Putamen (tissue), 1 donor: ENCODE data around the gene BLTP1.
A peak's percentile ranks its signal among the peaks of the same experiment; 100 is the strongest.
"Not testable (repeated sequence)": the region's sequence is repeated elsewhere in the genome, so short reads cannot be mapped to it uniquely, and the experiment has no call there.

Source experiments
- DNase-seq: peaks from one replicate; pipeline ENCODE4 v3.0.0-alpha.2; 2016; ENCODE audit warnings: low spot score

The BLTP1 gene, protein sequence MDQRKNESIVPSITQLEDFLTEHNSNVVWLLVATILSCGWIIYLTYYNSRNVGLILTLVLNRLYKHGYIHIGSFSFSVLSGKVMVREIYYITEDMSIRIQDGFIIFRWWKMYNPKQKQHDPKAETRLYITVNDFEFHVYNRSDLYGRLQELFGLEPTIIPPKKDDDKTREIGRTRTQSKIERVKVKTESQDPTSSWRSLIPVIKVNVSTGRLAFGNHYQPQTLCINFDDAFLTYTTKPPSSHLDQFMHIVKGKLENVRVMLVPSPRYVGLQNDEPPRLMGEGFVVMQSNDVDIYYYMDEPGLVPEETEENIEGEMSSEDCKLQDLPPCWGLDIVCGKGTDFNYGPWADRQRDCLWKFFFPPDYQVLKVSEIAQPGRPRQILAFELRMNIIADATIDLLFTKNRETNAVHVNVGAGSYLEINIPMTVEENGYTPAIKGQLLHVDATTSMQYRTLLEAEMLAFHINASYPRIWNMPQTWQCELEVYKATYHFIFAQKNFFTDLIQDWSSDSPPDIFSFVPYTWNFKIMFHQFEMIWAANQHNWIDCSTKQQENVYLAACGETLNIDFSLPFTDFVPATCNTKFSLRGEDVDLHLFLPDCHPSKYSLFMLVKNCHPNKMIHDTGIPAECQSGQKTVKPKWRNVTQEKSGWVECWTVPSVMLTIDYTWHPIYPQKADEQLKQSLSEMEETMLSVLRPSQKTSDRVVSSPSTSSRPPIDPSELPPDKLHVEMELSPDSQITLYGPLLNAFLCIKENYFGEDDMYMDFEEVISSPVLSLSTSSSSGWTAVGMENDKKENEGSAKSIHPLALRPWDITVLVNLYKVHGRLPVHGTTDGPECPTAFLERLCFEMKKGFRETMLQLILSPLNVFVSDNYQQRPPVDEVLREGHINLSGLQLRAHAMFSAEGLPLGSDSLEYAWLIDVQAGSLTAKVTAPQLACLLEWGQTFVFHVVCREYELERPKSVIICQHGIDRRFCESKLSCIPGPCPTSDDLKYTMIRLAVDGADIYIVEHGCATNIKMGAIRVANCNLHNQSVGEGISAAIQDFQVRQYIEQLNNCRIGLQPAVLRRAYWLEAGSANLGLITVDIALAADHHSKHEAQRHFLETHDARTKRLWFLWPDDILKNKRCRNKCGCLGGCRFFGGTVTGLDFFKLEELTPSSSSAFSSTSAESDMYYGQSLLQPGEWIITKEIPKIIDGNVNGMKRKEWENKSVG (N-terminal part only)

GRCh38 chr4:122151982-122152710 is at the start of gene BLTP1:
TSS of gene BLTP1 (plus strand) at chr4:122152331. CDS start at chr4:122170648, 18,317 bp downstream.
- DNase-seq = peak; percentile 91

GRCh38 chr4:122104184-122104583 is 47.9 kb upstream of the BLTP1 start:
- no peak for DNase-seq

GRCh38 chr4:122107680-122108079 is 44.5 kb upstream of the BLTP1 start:
- no peak for DNase-seq

DNA sequence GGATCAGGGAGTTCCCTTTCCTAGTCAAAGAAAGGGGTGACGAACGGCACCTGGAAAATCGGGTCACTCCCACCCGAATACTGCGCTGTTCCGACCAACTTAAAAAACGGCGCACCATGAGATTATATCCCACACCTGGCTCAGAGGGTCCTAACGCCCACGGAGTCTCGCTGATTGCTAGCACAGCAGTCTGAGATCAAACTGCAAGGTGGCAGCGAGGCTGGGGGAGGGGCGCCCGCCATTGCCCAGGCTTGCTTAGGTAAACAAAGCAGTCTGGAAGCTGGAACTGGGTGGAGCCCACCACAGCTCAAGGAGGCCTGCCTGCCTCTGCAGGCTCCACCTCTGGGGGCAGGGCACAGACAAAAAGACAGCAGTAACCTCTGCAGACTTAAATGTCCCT is 41.8 kb upstream of the BLTP1 start:
- not testable (repeated sequence) for DNase-seq

DNA sequence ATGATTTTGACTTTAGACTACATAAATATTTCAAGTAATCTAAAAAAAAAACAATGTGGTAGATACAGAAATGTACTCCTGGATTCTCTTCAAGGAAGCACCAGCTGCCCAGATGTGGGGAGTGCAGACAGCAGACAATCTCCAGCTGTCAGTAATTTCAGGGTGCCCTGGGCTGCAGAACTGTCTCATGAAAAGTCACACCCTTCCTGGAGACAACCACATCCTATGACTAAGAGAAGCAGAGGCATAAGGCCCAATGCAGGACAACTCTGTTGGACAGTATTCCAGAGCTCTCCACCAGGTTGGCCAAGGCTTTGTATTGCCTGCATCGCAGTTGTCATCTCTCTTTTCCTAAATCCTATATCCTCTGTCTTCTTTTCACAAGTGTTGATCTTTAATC is 34.4 kb upstream of the BLTP1 start:
- no peak for DNase-seq

GRCh38 chr4:122118243-122118642 is 33.9 kb upstream of the BLTP1 start:
- DNase-seq = no peak

DNA sequence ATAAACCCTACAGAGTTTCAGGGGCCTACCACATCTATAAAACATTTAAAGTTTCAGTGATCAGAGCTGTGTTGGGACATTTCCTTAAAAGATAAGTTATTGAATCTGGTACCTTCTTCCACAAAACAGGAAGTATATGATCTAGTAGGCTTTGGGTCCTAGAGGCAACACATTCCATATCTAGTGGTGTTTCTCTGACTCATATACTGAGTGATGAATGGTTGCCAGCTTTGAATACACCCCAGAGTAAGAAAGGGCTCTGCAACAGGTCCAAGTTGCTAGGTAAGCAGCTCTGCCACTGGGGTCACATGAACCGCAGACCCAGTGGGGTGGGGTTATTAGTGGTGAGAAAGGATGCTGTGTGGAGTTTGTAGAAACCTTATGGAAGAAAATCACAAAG is 32.4 kb upstream of the BLTP1 start:
- no peak for DNase-seq

GRCh38 chr4:122121593-122121992 is 30.5 kb upstream of the BLTP1 start:
- DNase-seq = no peak

DNA sequence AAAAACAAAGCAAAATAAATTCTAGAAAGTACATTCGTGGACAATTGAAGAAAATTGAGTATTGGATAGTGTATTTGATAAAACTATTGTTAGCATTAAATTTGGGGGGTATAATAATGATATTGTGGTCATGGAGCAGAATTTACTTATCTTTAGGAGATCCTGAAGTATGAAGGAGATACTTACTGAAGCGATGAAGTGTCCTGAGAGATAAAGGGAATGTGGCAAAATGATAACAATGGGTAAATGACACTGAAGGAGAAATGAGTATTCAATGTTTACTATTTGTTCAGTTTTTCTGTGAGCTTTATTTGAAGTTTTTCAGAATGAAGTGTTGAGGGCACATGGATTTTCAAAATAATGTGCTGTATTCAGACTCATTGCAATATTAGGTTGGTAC is 30.0 kb upstream of the BLTP1 start:
- DNase-seq = no peak

- no peak for DNase-seq
Measured at GRCh38 chr4:122129061-122129460, 23.1 kb upstream of the BLTP1 start.

DNA sequence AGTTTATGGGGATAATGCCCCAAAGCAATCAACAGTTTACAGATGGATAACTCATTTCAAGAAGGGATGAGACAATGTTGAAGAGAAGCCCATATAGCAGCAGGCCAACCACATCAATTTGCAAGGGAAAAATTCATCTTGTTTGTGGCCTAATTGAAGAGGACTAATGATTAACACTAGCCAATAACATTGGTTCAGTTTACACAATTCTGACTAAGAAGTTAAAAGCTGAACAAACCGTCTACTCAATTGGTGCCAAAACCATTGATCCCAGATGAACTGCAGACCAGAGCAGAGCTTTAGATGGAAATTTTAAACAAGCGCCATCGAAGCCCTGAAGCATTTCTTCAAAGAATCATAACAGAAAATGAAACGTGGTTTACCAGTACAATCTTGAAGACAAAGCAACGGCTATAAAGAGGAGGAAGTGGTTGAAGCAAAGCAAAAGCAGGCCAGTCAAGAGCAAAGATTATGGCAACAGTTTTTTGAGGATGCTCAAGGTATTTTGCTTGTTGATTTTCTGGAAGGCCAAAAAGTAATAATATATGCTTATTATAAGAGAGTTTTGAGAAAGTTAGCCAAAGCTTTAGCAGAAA is 20.5 kb upstream of the BLTP1 start:
- DNase-seq = no peak

- DNase-seq = no peak
Measured at GRCh38 chr4:122132891-122133290, 19.2 kb upstream of the BLTP1 start.

DNA sequence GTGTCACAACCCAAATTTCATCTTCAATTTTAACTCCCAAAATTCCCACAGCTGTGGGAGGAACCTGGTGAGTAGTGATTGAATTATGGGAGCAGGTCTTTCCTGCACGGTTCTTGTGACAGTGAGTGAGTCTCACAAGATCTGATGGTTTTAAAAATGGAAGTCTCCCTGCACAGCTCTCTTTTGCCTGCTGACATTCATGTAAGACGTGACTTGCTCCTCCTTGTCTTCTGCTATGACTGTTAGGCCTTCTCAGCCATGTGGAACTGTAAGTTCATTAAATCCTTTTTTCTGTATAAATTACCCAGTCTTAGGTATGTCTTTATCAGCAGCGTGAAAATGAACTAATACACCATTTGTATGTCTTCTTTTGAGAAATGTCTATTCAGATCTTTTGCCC is 13.0 kb upstream of the BLTP1 start:
- no peak for DNase-seq

DNA sequence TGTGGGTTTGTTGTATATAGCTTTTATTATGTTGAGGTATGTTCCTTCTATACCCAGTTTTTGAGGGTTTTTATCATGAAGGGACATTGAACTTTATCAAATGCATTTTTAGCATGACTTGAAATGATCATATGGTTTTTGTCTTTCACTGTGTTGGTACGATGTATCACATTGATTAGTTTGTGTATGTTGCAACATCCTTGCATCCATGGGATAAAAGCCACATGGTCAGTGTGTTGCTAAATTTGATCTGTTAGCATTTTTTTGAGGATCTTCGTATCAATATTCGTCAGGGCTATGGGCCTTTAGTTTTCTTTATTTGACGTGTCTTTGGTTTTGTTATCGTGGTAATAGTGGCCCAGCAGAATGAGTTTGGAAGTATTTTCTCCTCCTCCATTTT is 11.3 kb upstream of the BLTP1 start:
- no peak for DNase-seq

GRCh38 chr4:122142687-122143086 is 9.4 kb upstream of the BLTP1 start:
- DNase-seq = no peak

- no peak for DNase-seq
Measured at GRCh38 chr4:122146652-122147051, 5.5 kb upstream of the BLTP1 start.

- DNase-seq = no peak
Measured at GRCh38 chr4:122150931-122151330, 1.2 kb upstream of the BLTP1 start.

DNA sequence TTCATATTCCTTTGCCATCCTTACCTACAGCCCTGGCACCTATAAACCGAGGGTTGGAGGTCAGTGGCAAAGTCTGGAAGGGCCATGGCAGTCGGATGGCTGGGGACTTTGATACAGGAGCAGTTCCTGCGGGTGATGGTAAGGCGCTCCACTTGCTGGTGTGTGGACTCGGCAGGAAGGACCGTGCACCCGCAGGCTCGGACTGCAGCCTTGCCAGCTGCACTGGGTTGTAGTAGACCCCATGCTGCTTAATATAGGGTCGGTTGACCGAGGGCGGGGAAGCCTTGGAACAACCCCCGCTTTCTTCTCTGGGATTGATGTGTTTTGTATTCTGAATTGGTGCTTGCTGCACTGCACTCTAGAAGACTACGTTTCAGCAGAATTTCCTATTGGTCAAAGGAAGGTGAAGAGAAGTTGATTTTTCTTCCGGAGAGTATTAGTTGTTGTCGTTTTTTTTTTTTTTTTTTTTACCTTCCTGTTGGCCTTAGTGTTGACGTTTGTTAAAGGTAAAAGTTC is 638 bp downstream of the BLTP1 start:
- DNase-seq = peak; percentile 43

GRCh38 chr4:122156819-122157218 is 4.7 kb downstream of the BLTP1 start:
- DNase-seq = no peak

DNA sequence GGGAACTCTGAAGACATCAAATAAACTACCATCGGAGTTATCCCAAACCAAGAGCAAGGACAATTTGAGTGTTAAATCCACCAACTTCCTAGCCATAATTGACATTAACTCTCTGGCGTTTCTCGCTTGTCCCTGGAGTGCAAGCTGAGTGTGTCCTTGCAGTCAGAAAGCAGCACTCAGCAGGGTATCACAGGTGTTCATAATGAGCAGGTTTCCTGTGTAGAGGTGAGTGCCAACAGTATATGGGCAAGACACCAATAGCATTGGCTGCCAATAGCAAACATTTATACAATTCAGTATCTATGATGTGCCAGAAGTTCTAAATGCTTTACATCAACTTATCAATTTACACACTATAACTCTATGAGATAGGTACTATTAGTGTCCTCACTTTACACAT is 11.2 kb downstream of the BLTP1 start:
- DNase-seq = no peak

DNA sequence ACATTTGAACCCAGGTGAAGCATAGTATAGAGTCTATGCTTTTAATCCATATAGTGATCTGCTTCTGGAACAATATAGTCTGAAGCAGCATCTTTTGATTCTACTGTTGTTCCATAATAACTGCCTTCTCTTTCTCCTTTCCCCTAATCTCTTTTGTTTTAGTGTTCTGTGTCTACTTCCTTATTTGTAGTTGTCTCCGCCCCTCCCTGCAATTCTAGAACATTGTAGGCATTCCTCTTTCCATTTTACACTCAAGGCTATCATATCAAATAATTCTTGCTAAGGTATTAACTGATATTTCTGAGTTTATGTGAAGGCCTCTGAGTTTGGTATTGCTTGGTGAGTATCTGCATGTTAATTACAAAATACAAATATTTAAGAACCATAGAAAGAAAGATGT is 11.6 kb downstream of the BLTP1 start:
- DNase-seq = no peak
